H1 (cell line): ENCODE measurements around the gene LMBR1. TPM values are rescaled to one million over a fixed set of nuclear protein-coding genes. Genes with fewer than 3 reads are reported as not detected.
A peak's percentile ranks its signal among the peaks of the same experiment; 100 is the strongest.

Experiments
- CTCF ChIA-PET: fragments of 300-600 bp; sonication (Branson Sonifier 250); formaldehyde crosslinking; loops from one replicate; lab custom pipeline; 2021; ENCODE audit not compliant: partially characterized antibody; lab: Charles Lee
- POLR2A ChIA-PET: fragments of 300-600 bp; sonication (Branson Sonifier 250); formaldehyde crosslinking; loops from one replicate; lab custom pipeline; 2021; ENCODE audit warnings: inconsistent platforms; ENCODE audit not compliant: partially characterized antibody; lab: Charles Lee
- DNase-seq, 2 experiments: peaks; one replicate each; pipeline versions ENCODE4 v3.0.0 to v3.0.0-alpha.2; 2010 to 2022; ENCODE audit warnings: low spot score in 2 of 2, low read depth in 1 of 2, mixed read lengths in 1 of 2
- FAIRE-seq: peaks from 2 replicates; lab custom pipeline; 2011; peaks lifted over from hg19 to GRCh38; lab: Jason Lieb, UNC
- H2AFZ ChIP-seq: 2 replicates; pipeline ENCODE4 v1.8.1; 2012; ENCODE audit warnings: low read length, inconsistent platforms
- H2AK5ac ChIP-seq: 2 replicates; pipeline ENCODE4 v1.6.1; 2013; ENCODE audit warnings: low read depth, low read length
- H2BK120ac ChIP-seq: replicated peaks from 2 replicates; pipeline ENCODE3; 2013; ENCODE audit warnings: low read depth, low read length, inconsistent platforms
- H2BK12ac ChIP-seq: 2 replicates; pipeline ENCODE4 v1.6.1; 2013; ENCODE audit warnings: low read depth, low read length
- H2BK15ac ChIP-seq: 2 replicates; pipeline ENCODE4 v1.6.1; 2013; ENCODE audit warnings: low read length
- H2BK20ac ChIP-seq: 2 replicates; pipeline ENCODE4 v1.6.1; 2013; ENCODE audit warnings: low read length
- H2BK5ac ChIP-seq: 2 replicates; pipeline ENCODE4 v1.6.1; 2013; ENCODE audit warnings: low read depth, low read length
- H3K14ac ChIP-seq: 2 replicates; pipeline ENCODE4 v1.6.1; 2013; ENCODE audit warnings: inconsistent platforms; ENCODE audit not compliant: insufficient read length
- H3K18ac ChIP-seq: 2 replicates; pipeline ENCODE4 v1.6.1; 2013; ENCODE audit warnings: low read length; ENCODE audit errors: extremely low read depth
- H3K23ac ChIP-seq: 2 replicates; pipeline ENCODE4 v1.6.1; 2013; ENCODE audit warnings: inconsistent platforms; ENCODE audit not compliant: insufficient read length
- H3K23me2 ChIP-seq: 2 replicates; pipeline ENCODE4 v1.6.1; 2013; ENCODE audit warnings: low read depth, low read length
- H3K27ac ChIP-seq: 2 replicates; pipeline ENCODE4 v1.6.1; 2011; ENCODE audit warnings: low read depth, low read length, inconsistent platforms
- H3K27me3 ChIP-seq, 4 experiments: replicated peaks in 1 of 4; 1 replicate in 1 of 4; 2 replicates in 3 of 4; pipeline versions ENCODE4 v1.6.1 to v1.8.1; 2011 to 2013; ENCODE audit warnings: low read length in 3 of 4, mild to moderate bottlenecking in 3 of 4, inconsistent platforms in 2 of 4, mixed read lengths in 2 of 4, moderate library complexity in 1 of 4; ENCODE audit not compliant: control insufficient read depth in 3 of 4, insufficient read depth in 3 of 4; ENCODE audit errors: extremely low read depth in 1 of 4
- H3K36me3 ChIP-seq, 4 experiments: 2 replicates each; pipeline versions ENCODE4 v1.6.1 to v1.8.1; 2011 to 2013; ENCODE audit warnings: mild to moderate bottlenecking in 4 of 4, low read length in 3 of 4, moderate library complexity in 2 of 4, control low read depth in 1 of 4, inconsistent platforms in 1 of 4; ENCODE audit not compliant: insufficient read depth in 4 of 4, control insufficient read depth in 2 of 4
- H3K4ac ChIP-seq: replicated peaks from 2 replicates; pipeline ENCODE3; 2013; ENCODE audit warnings: low read length, low read depth, mixed read lengths, inconsistent platforms; ENCODE audit not compliant: insufficient read length
- H3K4me1 ChIP-seq, 4 experiments: replicated peaks in 1 of 4; 1 replicate in 1 of 4; 2 replicates in 3 of 4; pipeline versions ENCODE4 v1.6.1 to v1.8.1; 2011 to 2013; ENCODE audit warnings: low read length in 3 of 4, inconsistent platforms in 2 of 4, mixed read lengths in 1 of 4; ENCODE audit not compliant: insufficient read depth in 4 of 4, control insufficient read depth in 3 of 4
- H3K4me2 ChIP-seq, 2 experiments: 2 replicates each; pipeline versions ENCODE4 v1.6.1 to v1.8.1; 2011 to 2013; ENCODE audit warnings: low read depth in 2 of 2, low read length in 2 of 2, control low read depth in 1 of 2, inconsistent platforms in 1 of 2, mild to moderate bottlenecking in 1 of 2; ENCODE audit not compliant: insufficient read depth in 1 of 2
- H3K4me3 ChIP-seq, 4 experiments: fragments of 200-600, 300-600 bp in 1 of 4; sonication (generic), shearing (Covaris generic), sonication (Bioruptor Twin) in 1 of 4; 2 replicates each; pipeline versions ENCODE4 v1.5.1 to v1.8.1; 2011 to 2016; ENCODE audit warnings: low read length in 4 of 4, low read depth in 3 of 4, control low read depth in 2 of 4, inconsistent platforms in 2 of 4, mild to moderate bottlenecking in 2 of 4, mixed read lengths in 1 of 4, moderate library complexity in 1 of 4; ENCODE audit not compliant: insufficient read depth in 2 of 4; ENCODE audit errors: extremely low read depth in 1 of 4
- H3K56ac ChIP-seq: replicated peaks from 2 replicates; pipeline ENCODE3; 2013; ENCODE audit warnings: low read depth, mild to moderate bottlenecking, mixed read lengths, low read length, inconsistent platforms; ENCODE audit not compliant: insufficient read length
- H3K79me1 ChIP-seq: 2 replicates; pipeline ENCODE4 v1.6.1; 2013; ENCODE audit warnings: low read depth, low read length, control low read depth
- H3K79me2 ChIP-seq, 2 experiments: 2 replicates each; pipeline versions ENCODE4 v1.6.1 to v1.8.1; 2012 to 2013; ENCODE audit warnings: low read length in 2 of 2, mild to moderate bottlenecking in 2 of 2, inconsistent platforms in 1 of 2; ENCODE audit not compliant: insufficient read depth in 2 of 2, control insufficient read depth in 1 of 2
- H3K9ac ChIP-seq, 4 experiments: replicated peaks in 1 of 4; 1 replicate in 1 of 4; 2 replicates in 3 of 4; pipeline versions ENCODE4 v1.6.1 to v1.8.1; 2011 to 2013; ENCODE audit warnings: low read depth in 3 of 4, low read length in 3 of 4, control low read depth in 2 of 4, mild to moderate bottlenecking in 2 of 4, moderate library complexity in 2 of 4, inconsistent platforms in 1 of 4; ENCODE audit errors: extremely low read depth in 1 of 4
- H3K9me3 ChIP-seq, 2 experiments: 2 replicates each; pipeline versions ENCODE4 v1.6.1 to v1.8.1; 2012 to 2013; ENCODE audit warnings: mild to moderate bottlenecking in 2 of 2, moderate library complexity in 2 of 2, control low read depth in 1 of 2, inconsistent platforms in 1 of 2, low read depth in 1 of 2, low read length in 1 of 2, mixed read lengths in 1 of 2; ENCODE audit not compliant: insufficient read depth in 2 of 2
- H4K20me1 ChIP-seq, 2 experiments: replicated peaks in 1 of 2; 2 replicates each; pipeline versions ENCODE3 to v1.8.1; 2011 to 2013; ENCODE audit warnings: inconsistent platforms in 2 of 2, low read length in 2 of 2, mild to moderate bottlenecking in 1 of 2; ENCODE audit not compliant: insufficient read depth in 2 of 2, control insufficient read depth in 1 of 2
- H4K5ac ChIP-seq: 2 replicates; pipeline ENCODE4 v1.6.1; 2013; ENCODE audit warnings: low read length, low read depth, mixed read lengths, inconsistent platforms; ENCODE audit not compliant: insufficient read length
- H4K8ac ChIP-seq: 2 replicates; pipeline ENCODE4 v1.8.0; 2013; ENCODE audit warnings: mild to moderate bottlenecking, moderate library complexity, low read length, inconsistent platforms; ENCODE audit not compliant: insufficient read depth; ENCODE audit errors: extremely low read depth
- H4K91ac ChIP-seq: replicated peaks from 2 replicates; pipeline ENCODE3; 2013; ENCODE audit warnings: low read length, mixed read lengths, inconsistent platforms; ENCODE audit not compliant: insufficient read length
- ATF2 ChIP-seq: IDR thresholded peaks from 2 replicates; pipeline ENCODE4 v1.6.1; 2012; ENCODE audit warnings: low read length, inconsistent platforms
- EP300 ChIP-seq, 2 experiments: IDR thresholded peaks; 1 replicate in 1 of 2; 2 replicates in 1 of 2; pipeline ENCODE4 v1.6.1; 2011 to 2012; ENCODE audit warnings: low read depth in 2 of 2, low read length in 2 of 2, mild to moderate bottlenecking in 2 of 2, borderline replicate concordance in 1 of 2, inconsistent platforms in 1 of 2, moderate library complexity in 1 of 2
- HDAC6 ChIP-seq: IDR thresholded peaks from one replicate; pipeline ENCODE4 v1.7.1; 2012; ENCODE audit warnings: low read depth, mild to moderate bottlenecking, inconsistent platforms, low read length, moderate library complexity
- KDM1A ChIP-seq: fragments of 200-600, 300-600 bp; sonication (generic); IDR thresholded peaks from 2 replicates; pipeline ENCODE4 v1.7.1; 2016; ENCODE audit warnings: mild to moderate bottlenecking, low read length, borderline replicate concordance
- MAFK ChIP-seq: IDR thresholded peaks from 2 replicates; pipeline ENCODE4 v1.6.1; 2012; ENCODE audit warnings: low read depth, mild to moderate bottlenecking, improper control_type of control experiment, low read length
- SIX5 ChIP-seq: IDR thresholded peaks from 2 replicates; pipeline ENCODE4 v1.6.1; 2011; ENCODE audit warnings: mild to moderate bottlenecking, low read depth, low read length
- SRF ChIP-seq: IDR thresholded peaks from 2 replicates; pipeline ENCODE4 v1.6.1; 2011; ENCODE audit warnings: mild to moderate bottlenecking, low read depth, low read length, moderate library complexity
- TCF12 ChIP-seq: IDR thresholded peaks from 2 replicates; pipeline ENCODE4 v1.6.1; 2011; ENCODE audit warnings: low read depth, mild to moderate bottlenecking, low read length
- TEAD4 ChIP-seq: IDR thresholded peaks from 2 replicates; pipeline ENCODE4 v1.6.1; 2012; ENCODE audit warnings: low read depth, low read length, inconsistent platforms, mixed read lengths
- WGBS, 2 experiments: shearing (Covaris generic) in 1 of 2; methylation state at CpG; one replicate each; pipeline versions ENCODE4 v1.1.6 to v1.1.7; 2013 to 2015; ENCODE audit warnings: low lambda C conversion rate in 2 of 2, mixed read lengths in 2 of 2, inconsistent platforms in 1 of 2, low coverage in 1 of 2, missing lambda C conversion rate in 1 of 2; ENCODE audit not compliant: insufficient replicate concordance in 2 of 2, insufficient coverage in 1 of 2, insufficient read length in 1 of 2; ENCODE audit errors: extremely low coverage in 1 of 2, missing lambda C conversion rate in 1 of 2; 5-methylcytosine and 5-hydroxymethylcytosine counted together
- polyA plus RNA-seq, 7 experiments: library from polyadenylated mRNA; depleted of rRNA in 3 of 7; stranded (reverse) in 5 of 7; unstranded in 2 of 7; fragments of >200 nt in 5 of 7; fragments of 200-250 nt in 2 of 7; gene quantifications; 1 replicate in 5 of 7; 2 replicates in 1 of 7; 4 replicates in 1 of 7; pipeline versions ENCODE4 v1.2.1 to v1.2.3, GENCODE V29; 2011 to 2013; ENCODE audit warnings: missing spikeins in 2 of 7, mixed read lengths in 2 of 7
- total RNA-seq: library from RNA; stranded (reverse); fragmentation: NEBNext Ultra II Directional; extraction: Animal tissue kit (Norgen Biotek cat#: 25700); gene quantifications from 2 replicates; pipeline ENCODE4 v1.2.1, GENCODE V29; 2021

The LMBR1 gene
- total and polyA plus RNA-seq, 2 of the 8 experiments (the other 6 are each of a cell fraction or from before 2014, with no cell fraction given) = 15.1 to 70.4 TPM

DNA sequence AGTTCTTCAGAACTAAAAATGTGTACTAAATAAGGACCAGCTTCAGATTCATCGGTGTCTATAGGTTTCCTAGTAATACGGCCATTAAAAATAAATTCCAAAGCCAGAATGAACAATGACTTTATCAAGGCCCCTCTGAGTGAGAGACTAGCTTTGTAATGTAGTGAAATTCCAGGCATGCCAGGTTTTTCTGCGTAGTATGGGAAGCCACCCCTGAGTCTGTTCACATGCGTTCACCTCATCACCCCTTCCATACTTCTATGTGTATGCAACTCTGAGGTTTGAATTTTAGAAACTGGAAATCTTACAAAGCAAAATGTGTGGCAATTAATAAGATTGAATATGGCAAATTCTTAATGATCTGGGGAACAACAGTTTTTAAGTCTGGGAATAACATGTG lies 227.9 kb downstream of the LMBR1 start:
- no peaks in the 10 kb centered on the region for H3K9me3 ChIP-seq
- H4K5ac ChIP-seq = no peak overlapping the region
- H2BK20ac ChIP-seq = no peak overlapping the region
- no peak overlapping the region for H3K9ac ChIP-seq
- DNase-seq = no peak
- H2BK12ac ChIP-seq = peak overlapping the region; percentile 78; the same call in 1 of the 2 replicates
- H2BK5ac ChIP-seq = no peak overlapping the region
- no peak overlapping the region for H3K18ac ChIP-seq
- H3K23me2 ChIP-seq = no peaks in the 10 kb centered on the region
- H3K14ac ChIP-seq = no peak overlapping the region
- TF ChIP-seq HDAC6 = no peak
- TF ChIP-seq KDM1A = no peak
- no peak for TF ChIP-seq ATF2
- no peak for TF ChIP-seq TCF12
- peak in 1 of 2 experiments; percentile 33; a peak in 1 of 3 replicates for TF ChIP-seq EP300 (IDR thresholded peaks at IDR 0.05; ENCODE audit: borderline replicate concordance in 1 of 2, low read depth in 2 of 2, low read length in 2 of 2)
- TF ChIP-seq MAFK = no peak
- TF ChIP-seq TEAD4 = peak; percentile 96
- TF ChIP-seq SIX5 = no peak
- no peak for TF ChIP-seq SRF
- TF ChIP-seq, all 59 proteins: peak for 2
- Histone ChIP-seq H3K23ac (no peak overlapping the region), H3K4ac (no peak overlapping the region), H3K56ac (no peak overlapping the region), H2AFZ (no peak overlapping the region), H3K4me1 (peaks cover 2 to 13% (median 9%) of the 10 kb centered on the region in 4 experiments; a peak in 6 of 7 replicates), H3K79me2 (no peaks in the 10 kb centered on the region), H4K8ac (no peak overlapping the region), H2BK15ac (no peak overlapping the region), H3K36me3 (no peaks in the 10 kb centered on the region), H3K4me3 (no peak overlapping the region), H3K27me3 (no peaks in the 10 kb centered on the region), H3K79me1 (no peaks in the 10 kb centered on the region), H4K20me1 (no peaks in the 10 kb centered on the region), H2BK120ac (no peak overlapping the region), H4K91ac (no peak overlapping the region), H2AK5ac (no peak overlapping the region), H3K4me2 (no peak overlapping the region), H3K27ac (no peak overlapping the region)
- ChIA-PET POLR2A (interaction anchor here (1.3 to 2.6 kb wide), 3 partner anchors 10 to 24 kb away, joined by 3 to 15 read pairs (median 4); partner anchors contain the start of gene RNF32), CTCF (interaction anchor here (0.6 to 1.1 kb wide), 3 partner anchors 12 to 273 kb away, joined by 3 to 4 read pairs (median 3); no protein-coding TSS in a partner anchor)
- WGBS, 2 experiments = 52% methylated on average over 4 of the region's 4 CpGs; no CpG with 5 or more reads in 1 of the 2 experiments
- peak; percentile 92 for FAIRE-seq
